Fibroblast of mammary gland (primary cell): ENCODE data around the gene SNX32.
"Not testable (repeated sequence)": the region's sequence is repeated elsewhere in the genome, so short reads cannot be mapped to it uniquely, and the experiment has no call there.

ENCODE experiments used
- DNase-seq: peaks from one replicate; pipeline ENCODE4 v3.0.0-alpha.2; 2010; ENCODE audit warnings: low read depth
- H3K4me3 ChIP-seq: 2 replicates; pipeline ENCODE4 v1.5.1; 2011; ENCODE audit warnings: low read depth, mild to moderate bottlenecking, low read length, moderate library complexity; ENCODE audit not compliant: control insufficient read depth
- TF ChIP-seq, protein P1 (sequence below): conservative IDR thresholded peaks from 2 replicates; pipeline ENCODE4 v1.5.1; 2011; ENCODE audit warnings: low read depth, low read length, inconsistent platforms; ENCODE audit not compliant: control insufficient read depth, insufficient read depth

SNX32 gene

DNA sequence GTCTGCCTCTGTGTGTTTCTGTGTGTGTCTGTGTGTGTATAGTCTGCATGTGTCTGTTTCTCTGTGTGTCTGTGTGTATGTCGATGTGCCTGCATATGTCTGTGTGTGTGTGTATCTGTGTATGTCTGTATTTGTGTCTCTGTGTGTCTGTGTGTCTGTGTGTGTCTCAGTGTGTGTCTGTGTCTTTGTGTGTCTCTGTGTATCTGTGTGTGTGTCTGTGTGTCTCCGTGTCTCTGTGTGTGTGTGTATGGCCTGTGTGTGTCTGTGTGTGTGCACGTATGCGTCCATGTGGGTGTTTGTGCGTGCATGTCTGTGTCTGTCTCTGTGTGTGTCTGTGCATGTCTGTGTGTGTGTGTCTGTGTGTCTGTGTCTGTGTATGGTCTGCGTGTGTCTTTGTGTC is 439 bp downstream of the SNX32 start:
- DNase-seq: no peak
- TF ChIP-seq, protein P1, sequence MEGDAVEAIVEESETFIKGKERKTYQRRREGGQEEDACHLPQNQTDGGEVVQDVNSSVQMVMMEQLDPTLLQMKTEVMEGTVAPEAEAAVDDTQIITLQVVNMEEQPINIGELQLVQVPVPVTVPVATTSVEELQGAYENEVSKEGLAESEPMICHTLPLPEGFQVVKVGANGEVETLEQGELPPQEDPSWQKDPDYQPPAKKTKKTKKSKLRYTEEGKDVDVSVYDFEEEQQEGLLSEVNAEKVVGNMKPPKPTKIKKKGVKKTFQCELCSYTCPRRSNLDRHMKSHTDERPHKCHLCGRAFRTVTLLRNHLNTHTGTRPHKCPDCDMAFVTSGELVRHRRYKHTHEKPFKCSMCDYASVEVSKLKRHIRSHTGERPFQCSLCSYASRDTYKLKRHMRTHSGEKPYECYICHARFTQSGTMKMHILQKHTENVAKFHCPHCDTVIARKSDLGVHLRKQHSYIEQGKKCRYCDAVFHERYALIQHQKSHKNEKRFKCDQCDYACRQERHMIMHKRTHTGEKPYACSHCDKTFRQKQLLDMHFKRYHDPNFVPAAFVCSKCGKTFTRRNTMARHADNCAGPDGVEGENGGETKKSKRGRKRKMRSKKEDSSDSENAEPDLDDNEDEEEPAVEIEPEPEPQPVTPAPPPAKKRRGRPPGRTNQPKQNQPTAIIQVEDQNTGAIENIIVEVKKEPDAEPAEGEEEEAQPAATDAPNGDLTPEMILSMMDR: no peak
- peak overlapping the region; percentile 85 for H3K4me3 ChIP-seq

DNA sequence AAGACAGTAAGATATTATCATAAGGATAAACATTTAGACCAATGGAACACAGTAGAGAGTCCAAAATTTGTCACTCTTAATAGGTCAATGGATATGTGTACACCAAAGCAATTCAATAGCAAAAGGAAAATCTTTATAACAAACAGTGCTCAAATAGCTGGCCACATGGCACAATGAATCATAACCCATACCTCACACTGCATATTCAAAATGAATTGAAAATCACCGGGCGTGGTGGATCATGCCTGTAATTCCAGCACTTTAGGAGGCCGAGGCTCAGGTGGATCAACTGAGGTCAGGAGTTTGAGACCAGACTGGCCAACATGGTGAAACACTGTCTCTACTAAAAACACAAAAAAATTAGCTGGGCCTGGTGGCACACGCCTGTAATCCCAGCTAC is 8.4 kb downstream of the SNX32 start:
- TF ChIP-seq, protein P1: no peak
- no peak for DNase-seq
- no peak overlapping the region for H3K4me3 ChIP-seq

DNA sequence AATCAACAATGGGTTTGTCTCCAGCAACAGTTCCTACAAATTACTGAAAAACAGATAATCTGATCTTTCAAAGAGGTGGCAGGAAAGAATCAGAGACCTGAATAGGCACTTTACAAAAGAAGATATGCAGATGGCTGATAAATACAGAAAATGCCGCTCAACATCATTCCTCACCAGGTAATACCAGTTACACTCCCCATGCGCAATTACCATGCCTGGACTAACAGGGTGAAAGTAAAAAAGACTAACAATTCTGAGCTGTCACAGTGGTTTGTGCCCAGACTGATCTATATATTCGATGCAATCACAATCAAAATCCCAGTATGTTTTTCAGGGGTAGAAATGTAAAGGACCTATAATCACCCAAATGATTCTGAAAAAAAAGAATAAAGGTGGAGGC is 10.0 kb downstream of the SNX32 start:
- TF ChIP-seq, protein P1: no peak
- no peak overlapping the region for H3K4me3 ChIP-seq
- DNase-seq: no peak

DNA sequence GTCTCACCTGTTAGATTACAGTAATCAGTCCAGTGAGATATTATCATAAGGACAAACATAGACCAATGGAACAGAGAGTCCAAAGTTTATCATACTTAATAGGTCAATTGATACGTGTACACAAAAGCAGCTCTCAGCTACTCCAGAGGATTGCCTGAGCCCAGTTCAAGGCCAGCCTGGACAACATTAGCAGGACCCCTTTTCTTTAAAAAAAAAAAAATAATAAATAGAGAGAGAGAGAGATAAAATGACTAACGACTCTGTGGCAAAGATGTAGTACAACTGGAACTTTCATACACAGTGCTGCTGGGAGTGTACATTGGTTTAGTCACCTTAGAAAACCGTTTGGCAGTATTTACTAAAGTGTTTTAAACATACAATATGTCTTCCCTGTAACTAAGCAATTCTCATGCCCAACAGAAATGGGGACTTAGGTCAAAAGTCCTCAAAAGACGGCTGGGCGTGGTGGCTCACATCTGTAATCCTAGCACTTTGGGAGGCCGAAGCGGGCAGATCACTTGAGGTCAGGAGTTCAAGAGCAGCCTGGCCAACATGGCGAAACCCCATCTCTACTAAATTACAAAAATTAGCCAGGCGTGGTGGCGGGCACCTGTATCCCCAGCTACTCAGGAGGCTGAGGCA is 10.6 kb downstream of the SNX32 start:
- DNase-seq: no peak
- no peak overlapping the region for H3K4me3 ChIP-seq
- TF ChIP-seq, protein P1: no peak

DNA sequence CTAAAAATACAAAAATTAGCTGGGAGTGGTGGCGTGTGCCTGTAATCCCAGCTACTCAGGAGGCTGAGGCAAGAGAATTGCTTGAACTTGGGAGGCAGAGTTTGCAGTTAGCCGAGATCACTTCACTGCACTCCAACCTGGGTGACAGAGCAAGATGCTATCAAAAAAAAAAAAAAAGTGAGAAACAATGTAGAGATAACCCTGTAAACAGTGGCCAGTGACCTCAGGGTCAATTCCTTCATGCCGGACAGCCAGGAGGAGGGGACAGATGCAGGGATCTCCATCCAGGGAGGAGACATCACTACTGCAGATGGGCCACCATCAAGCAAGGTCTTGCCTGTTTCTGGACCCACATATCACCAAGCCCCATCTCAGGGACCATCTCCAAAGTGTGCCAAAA is 14.0 kb downstream of the SNX32 start:
- no peak overlapping the region for H3K4me3 ChIP-seq
- no peak for DNase-seq
- TF ChIP-seq, protein P1: no peak

DNA sequence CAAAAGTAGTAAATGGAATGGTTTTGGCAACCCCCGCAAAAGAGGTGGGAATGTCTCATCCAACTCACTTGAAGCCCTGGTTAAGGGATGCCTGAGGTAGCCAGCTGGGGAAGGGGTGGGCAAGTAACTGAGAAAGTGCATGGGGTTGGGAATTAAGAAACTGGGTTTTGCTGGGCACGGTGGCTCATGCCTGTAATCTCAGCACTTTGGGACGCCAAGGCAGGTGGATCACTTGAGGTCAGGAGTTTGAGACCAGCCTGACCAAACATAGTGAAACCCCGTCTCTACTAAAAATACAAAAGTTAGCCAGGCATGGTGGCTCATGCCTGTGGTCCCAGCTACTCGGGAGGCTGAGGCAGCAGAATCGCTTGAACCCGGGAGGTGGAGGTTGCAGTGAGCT is 14.9 kb downstream of the SNX32 start:
- not testable (repeated sequence) for DNase-seq, H3K4me3 ChIP-seq

DNA sequence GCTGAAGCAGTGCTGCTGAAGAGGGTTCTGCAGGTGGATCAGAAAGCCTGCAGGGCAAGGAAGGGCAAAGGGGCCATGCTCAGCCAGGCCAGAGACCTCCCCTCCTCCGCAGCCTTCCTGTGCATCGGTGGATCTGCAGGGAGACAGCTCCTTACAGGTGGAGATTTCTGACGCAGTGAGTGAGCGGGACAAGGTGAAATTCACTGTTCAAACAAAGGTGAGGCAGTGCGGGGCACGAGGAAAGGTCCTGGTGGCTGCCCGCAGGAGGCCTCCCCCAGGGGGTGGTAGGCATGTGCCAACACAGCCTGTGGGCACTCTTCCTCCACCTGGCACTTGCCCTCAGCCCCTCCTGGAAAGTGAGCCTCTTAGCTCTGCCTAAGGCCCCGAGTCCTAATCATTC is 15.6 kb downstream of the SNX32 start:
- DNase-seq: no peak
- TF ChIP-seq, protein P1: no peak
- H3K4me3 ChIP-seq: no peak overlapping the region
